Upper lobe of right lung (tissue), 1 donor: ENCODE results near the gene TRPM5. TPM values are rescaled to one million over a fixed set of nuclear protein-coding genes. Genes with fewer than 3 reads are reported as not detected.

Experiments used
- ATAC-seq: fragments of 200-7000 bp; cut with Tn5 transposase; one replicate; pipeline ENCODE4 v1.9.1; 2020; ENCODE audit warnings: mild to moderate bottlenecking, moderate library complexity
- DNase-seq: peaks from one replicate; pipeline ENCODE4 v3.0.0-alpha.2; 2020
- H3K27ac ChIP-seq: fragments of 200-600 bp; one replicate; pipeline ENCODE4 v1.8.0; 2022
- H3K27me3 ChIP-seq: fragments of 200-600 bp; one replicate; pipeline ENCODE4 v1.8.0; 2022; ENCODE audit warnings: mild to moderate bottlenecking
- H3K36me3 ChIP-seq: fragments of 200-600 bp; one replicate; pipeline ENCODE4 v1.8.0; 2022
- H3K4me1 ChIP-seq: fragments of 200-600 bp; one replicate; pipeline ENCODE4 v1.8.0; 2022
- H3K4me3 ChIP-seq: fragments of 200-600 bp; one replicate; pipeline ENCODE4 v1.8.0; 2022; ENCODE audit warnings: mild to moderate bottlenecking
- H3K9me3 ChIP-seq: fragments of 200-600 bp; one replicate; pipeline ENCODE4 v1.8.0; 2022
- intact Hi-C: fragments of 100-400 bp; cut with DNase I; formaldehyde crosslinking; loops from one replicate; pipeline ENCODE4 v1.11.0; 2022
- total RNA-seq: library from RNA; stranded (reverse); fragmentation: NEBNext Ultra II Directional; extraction: Animal tissue kit (Norgen Biotek cat#: 25700); gene quantifications from one replicate; pipeline ENCODE4 v1.2.1, GENCODE V29; 2021
- TF ChIP-seq, protein P1 (sequence below): fragments of 200-600 bp; IDR thresholded peaks from one replicate; pipeline ENCODE4 v1.8.0; 2022; ENCODE audit warnings: antibody characterized with exemption
- donor health status: DM: no; HTN: yes; CAD: no; lungs with severe emphysema.

TRPM5 gene
- total RNA-seq, 1 donor from 2014 or later = not detected

DNA sequence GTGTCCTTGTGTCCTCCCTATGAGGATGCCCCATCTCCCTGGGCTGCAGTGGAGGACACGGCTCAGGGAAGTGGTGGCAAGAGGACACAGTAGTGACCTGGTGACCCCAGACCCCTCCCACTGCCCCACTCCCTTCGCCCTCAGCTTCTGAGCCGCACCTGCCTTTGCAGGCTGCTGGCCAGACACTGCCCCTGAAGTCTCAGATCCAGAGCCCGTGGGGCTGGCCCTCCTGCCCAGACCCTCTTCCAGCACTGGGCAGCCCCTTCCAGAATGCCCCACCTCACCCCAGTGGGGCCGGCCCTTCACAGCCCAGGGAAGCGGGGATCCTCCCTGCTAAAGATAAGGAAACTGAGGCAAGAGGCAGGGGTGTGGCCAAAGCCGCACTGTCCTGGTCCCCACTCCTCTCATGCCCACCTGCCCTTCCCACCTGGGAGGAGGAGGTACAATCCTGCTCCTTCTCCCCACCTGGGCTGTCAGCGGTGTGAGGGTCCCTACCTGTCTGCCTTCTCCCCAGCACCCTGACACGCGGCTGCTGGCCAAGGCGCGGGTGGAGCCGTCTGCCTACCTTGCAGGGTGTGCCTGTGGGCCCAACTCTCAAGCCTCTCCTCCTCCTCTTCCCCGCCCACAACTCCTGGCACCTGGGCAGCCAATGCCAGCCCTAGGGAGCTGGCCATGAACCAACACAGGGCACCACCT, 17.3 kb downstream of the TRPM5 start:
- Histone ChIP-seq H3K9me3 (no peaks in the 10 kb centered on the region), H3K4me1 (no peaks in the 10 kb centered on the region), H3K27me3 (no peaks in the 10 kb centered on the region), H3K27ac (no peak overlapping the region), H3K4me3 (no peak overlapping the region), H3K36me3 (no peaks in the 10 kb centered on the region)
- TF ChIP-seq, protein P1, sequence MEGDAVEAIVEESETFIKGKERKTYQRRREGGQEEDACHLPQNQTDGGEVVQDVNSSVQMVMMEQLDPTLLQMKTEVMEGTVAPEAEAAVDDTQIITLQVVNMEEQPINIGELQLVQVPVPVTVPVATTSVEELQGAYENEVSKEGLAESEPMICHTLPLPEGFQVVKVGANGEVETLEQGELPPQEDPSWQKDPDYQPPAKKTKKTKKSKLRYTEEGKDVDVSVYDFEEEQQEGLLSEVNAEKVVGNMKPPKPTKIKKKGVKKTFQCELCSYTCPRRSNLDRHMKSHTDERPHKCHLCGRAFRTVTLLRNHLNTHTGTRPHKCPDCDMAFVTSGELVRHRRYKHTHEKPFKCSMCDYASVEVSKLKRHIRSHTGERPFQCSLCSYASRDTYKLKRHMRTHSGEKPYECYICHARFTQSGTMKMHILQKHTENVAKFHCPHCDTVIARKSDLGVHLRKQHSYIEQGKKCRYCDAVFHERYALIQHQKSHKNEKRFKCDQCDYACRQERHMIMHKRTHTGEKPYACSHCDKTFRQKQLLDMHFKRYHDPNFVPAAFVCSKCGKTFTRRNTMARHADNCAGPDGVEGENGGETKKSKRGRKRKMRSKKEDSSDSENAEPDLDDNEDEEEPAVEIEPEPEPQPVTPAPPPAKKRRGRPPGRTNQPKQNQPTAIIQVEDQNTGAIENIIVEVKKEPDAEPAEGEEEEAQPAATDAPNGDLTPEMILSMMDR = no peak
- intact Hi-C loops = no loop called here
- DNase-seq (peak; percentile 78), ATAC-seq (peak; percentile 65)

DNA sequence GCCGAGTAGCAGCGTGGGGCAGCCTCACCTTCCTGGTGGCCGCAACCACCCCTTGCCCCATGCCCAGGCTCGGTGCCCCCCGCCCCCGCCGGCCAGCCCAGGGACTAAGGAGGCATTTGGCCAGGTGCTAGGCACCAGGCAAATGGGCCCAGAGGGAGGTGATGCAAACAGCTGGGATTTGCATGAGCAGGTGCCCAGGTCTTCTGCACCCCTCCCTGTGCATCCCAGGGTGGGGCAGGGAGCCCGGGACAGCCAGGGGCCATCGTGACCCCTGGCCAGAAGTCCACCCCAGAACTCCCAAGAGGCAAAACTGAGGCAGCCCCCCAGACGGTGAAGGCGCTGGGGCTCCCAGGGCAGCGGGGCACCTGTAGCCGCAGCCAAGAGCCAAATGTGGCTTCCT, 18.1 kb downstream of the TRPM5 start:
- Histone ChIP-seq H3K36me3 (no peaks in the 10 kb centered on the region), H3K27ac (no peak overlapping the region), H3K4me1 (no peaks in the 10 kb centered on the region), H3K4me3 (no peak overlapping the region), H3K27me3 (no peaks in the 10 kb centered on the region), H3K9me3 (no peaks in the 10 kb centered on the region)
- ATAC-seq (no peak), DNase-seq (no peak)
- TF ChIP-seq, protein P1 = no peak
- intact Hi-C loops = no loop called here

DNA sequence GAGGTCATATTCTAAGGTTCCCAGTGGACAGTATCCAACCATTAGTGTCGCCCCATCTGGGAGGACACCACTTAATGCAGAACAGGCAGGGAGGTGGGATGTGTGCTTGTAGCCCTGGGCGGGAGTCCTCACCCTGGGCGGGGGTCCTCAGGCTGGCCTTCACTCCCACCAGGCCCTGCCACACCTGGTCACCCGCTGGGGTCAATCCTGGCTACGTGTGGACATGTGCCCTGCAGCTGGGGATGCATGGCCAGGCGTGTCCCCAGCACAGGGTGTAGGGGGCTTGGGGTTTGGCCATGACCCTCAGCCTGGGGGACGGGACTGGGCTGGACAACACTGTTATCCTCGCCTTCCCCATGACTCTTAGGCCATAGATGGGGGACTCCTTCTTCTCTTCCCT, 18.8 kb downstream of the TRPM5 start:
- Histone ChIP-seq H3K36me3 (no peaks in the 10 kb centered on the region), H3K4me3 (no peak overlapping the region), H3K9me3 (no peaks in the 10 kb centered on the region), H3K27me3 (no peaks in the 10 kb centered on the region), H3K27ac (no peak overlapping the region), H3K4me1 (peaks cover 4% of the 10 kb centered on the region)
- ATAC-seq (no peak), DNase-seq (no peak)
- TF ChIP-seq, protein P1 = no peak
- intact Hi-C loops = no loop called here

DNA sequence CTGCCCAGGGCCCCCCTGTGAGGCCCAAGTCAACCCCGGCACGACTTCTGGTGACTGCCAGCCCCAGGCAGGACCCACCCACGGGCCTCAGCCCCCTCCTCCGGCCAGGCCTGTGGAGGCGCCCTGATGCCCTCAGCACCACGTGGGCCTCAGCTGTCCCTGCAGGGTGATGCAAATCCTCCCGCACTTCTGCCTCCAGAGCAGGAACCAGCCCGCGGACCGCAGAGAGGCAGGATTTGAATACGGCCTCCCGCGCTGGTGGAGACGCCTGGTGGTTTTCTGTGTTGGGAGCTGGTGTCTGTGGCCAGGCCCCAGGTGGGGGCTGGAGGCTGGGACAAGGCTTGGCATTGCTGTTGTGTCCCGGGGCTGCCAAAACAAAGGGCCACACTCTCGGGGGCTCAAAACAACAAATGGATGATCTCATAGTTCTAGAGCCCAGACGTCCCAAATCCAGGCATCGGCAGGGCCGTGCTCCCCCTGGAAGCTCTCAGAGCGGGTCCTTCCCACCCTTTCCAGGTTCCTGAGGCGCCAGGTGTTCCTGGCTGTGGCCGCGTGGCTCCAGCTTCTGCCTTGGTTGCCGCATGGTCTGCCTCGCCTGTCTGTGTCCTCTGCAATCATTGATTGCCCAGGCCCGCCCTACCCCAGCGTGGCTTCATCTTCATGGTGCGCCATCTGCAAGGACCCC, 19.4 kb downstream of the TRPM5 start:
- H3K27me3 ChIP-seq = no peaks in the 10 kb centered on the region
- DNase-seq = no peak
- TF ChIP-seq, protein P1 = no peak
- intact Hi-C loops = loop anchor here (5.0 kb wide), 2 partner anchors 123 to 228 kb away; partner anchors contain the start of genes C11orf21 and TSPAN32
- H3K4me1 ChIP-seq = peaks cover 8% of the 10 kb centered on the region
- no peak overlapping the region for H3K27ac ChIP-seq
- no peaks in the 10 kb centered on the region for H3K36me3 ChIP-seq
- no peaks in the 10 kb centered on the region for H3K9me3 ChIP-seq
- no peak for ATAC-seq
- H3K4me3 ChIP-seq = no peak overlapping the region

DNA sequence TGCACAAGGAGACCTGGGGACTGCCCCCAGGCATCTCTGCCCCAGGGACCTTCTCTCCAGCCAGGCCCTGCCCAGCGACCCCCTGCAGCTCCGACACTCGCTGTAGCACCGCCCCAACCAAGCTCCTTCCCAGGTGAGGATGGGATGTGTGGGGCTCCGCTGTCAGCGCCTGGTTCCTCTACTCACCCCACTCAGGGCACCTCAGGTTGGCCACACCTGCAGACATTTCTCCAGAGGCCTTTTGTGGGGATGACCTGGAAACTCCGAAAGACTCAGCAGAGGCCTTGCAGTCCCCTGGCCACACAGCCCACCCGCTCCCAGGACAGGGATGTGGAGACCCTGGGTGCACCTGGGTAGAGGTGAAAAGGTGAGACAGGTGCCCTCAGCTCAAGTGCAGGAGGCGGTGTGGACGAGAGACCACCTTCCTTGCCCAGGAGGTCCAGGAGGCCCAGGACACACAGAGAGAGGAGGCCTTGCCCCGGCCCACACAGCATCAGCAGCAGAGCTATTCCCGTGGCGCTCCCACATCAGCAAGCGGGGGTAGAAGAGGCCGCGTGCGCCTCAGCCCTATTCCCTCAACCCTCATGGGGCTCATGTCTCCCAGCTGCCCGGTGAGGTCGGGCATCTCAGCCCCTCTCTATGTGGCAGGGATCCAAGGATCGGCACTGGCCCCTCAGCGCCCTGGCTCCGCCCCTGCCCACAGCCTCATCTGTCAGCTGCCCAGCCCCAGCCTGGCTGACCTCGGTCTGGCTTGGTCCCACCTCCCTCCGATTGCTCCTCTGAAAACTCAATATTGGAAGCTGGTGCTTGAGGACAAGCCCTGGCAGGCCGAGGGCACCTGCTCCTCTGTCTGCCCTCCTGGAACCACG, 20.9 kb downstream of the TRPM5 start:
- no peak overlapping the region for H3K27ac ChIP-seq
- intact Hi-C loops = loop anchor here (5.0 kb wide), 2 partner anchors 121 to 226 kb away; partner anchors contain the start of genes C11orf21 and TSPAN32
- DNase-seq = no peak

More for the DNA sequence above, 20.9 kb downstream of the TRPM5 start:
- H3K4me1 ChIP-seq = peaks cover 8% of the 10 kb centered on the region
- H3K4me3 ChIP-seq = no peak overlapping the region
- TF ChIP-seq, protein P1 = no peak
- no peaks in the 10 kb centered on the region for H3K27me3 ChIP-seq
- H3K36me3 ChIP-seq = no peaks in the 10 kb centered on the region
- no peaks in the 10 kb centered on the region for H3K9me3 ChIP-seq
- ATAC-seq = no peak
